ENCODE results near the gene TXNDC2. TPM values are rescaled to one million over a fixed set of nuclear protein-coding genes. Genes with fewer than 3 reads are reported as not detected.
"Not testable (repeated sequence)": the region's sequence is repeated elsewhere in the genome, so short reads cannot be mapped to it uniquely, and the experiment has no call there.

TXNDC2 gene
- not detected in 2 replicates for total RNA-seq (2014; rRNA removed; shearing (Covaris generic))

- no peak for DNase-seq (ENCODE audit: low spot score)
Observed at GRCh38 chr18:9885170-9886004, at the start of gene TXNDC2. Gene TXNDC2, plus strand, starts transcription at chr18:9885973. Its CDS starts 708 bp downstream, at chr18:9886681.

GRCh38 chr18:9838144-9838877 lies 47.5 kb upstream of the TXNDC2 start:
- peak; percentile 89 for DNase-seq (ENCODE audit: low spot score)

- DNase-seq (ENCODE audit: low spot score) = no peak
Observed at GRCh38 chr18:9839211-9839610, 46.6 kb upstream of the TXNDC2 start.

- DNase-seq (ENCODE audit: low spot score) = no peak
Observed at GRCh38 chr18:9839853-9840252, 45.9 kb upstream of the TXNDC2 start.

- DNase-seq (ENCODE audit: low spot score) = no peak
Observed at GRCh38 chr18:9841752-9842151, 44.0 kb upstream of the TXNDC2 start.

- no peak for DNase-seq (ENCODE audit: low spot score)
Observed at GRCh38 chr18:9842448-9842847, 43.3 kb upstream of the TXNDC2 start.

GRCh38 chr18:9845256-9845655 lies 40.5 kb upstream of the TXNDC2 start:
- DNase-seq (ENCODE audit: low spot score) = no peak

- DNase-seq (ENCODE audit: low spot score) = no peak
Observed at GRCh38 chr18:9846162-9846925, 39.4 kb upstream of the TXNDC2 start.

- no peak for DNase-seq (ENCODE audit: low spot score)
Observed at GRCh38 chr18:9848170-9848879, 37.4 kb upstream of the TXNDC2 start.

- peak; percentile 89 for DNase-seq (ENCODE audit: low spot score)
Observed at GRCh38 chr18:9849407-9850283, 36.1 kb upstream of the TXNDC2 start.

- no peak for DNase-seq (ENCODE audit: low spot score)
Observed at GRCh38 chr18:9850309-9850708, 35.5 kb upstream of the TXNDC2 start.

GRCh38 chr18:9851511-9851910 lies 34.3 kb upstream of the TXNDC2 start:
- DNase-seq (ENCODE audit: low spot score) = no peak

GRCh38 chr18:9852266-9853081 lies 33.3 kb upstream of the TXNDC2 start:
- DNase-seq (ENCODE audit: low spot score) = no peak

- DNase-seq (ENCODE audit: low spot score) = no peak
Observed at GRCh38 chr18:9854801-9855676, 30.7 kb upstream of the TXNDC2 start.

- no peak for DNase-seq (ENCODE audit: low spot score)
Observed at GRCh38 chr18:9855681-9856080, 30.1 kb upstream of the TXNDC2 start.

- no peak for DNase-seq (ENCODE audit: low spot score)
Observed at GRCh38 chr18:9856092-9856491, 29.7 kb upstream of the TXNDC2 start.

GRCh38 chr18:9857479-9857998 lies 28.2 kb upstream of the TXNDC2 start:
- not testable (repeated sequence) for DNase-seq (ENCODE audit: low spot score)

GRCh38 chr18:9858642-9859041 lies 27.1 kb upstream of the TXNDC2 start:
- no peak for DNase-seq (ENCODE audit: low spot score)
